Kidney epithelial cell (primary cell): Measurements from ENCODE around the gene SMC1B. TPM values are rescaled to one million over a fixed set of nuclear protein-coding genes. Genes with fewer than 3 reads are reported as not detected.

Experiments
- DNase-seq: peaks from one replicate; pipeline ENCODE4 v3.0.0-alpha.2; 2010; ENCODE audit warnings: low read depth
- H3K27me3 ChIP-seq: 2 replicates; pipeline ENCODE4 v1.6.0; 2011; ENCODE audit warnings: low read length; ENCODE audit not compliant: control insufficient read depth, insufficient read depth
- H3K36me3 ChIP-seq: 2 replicates; pipeline ENCODE4 v1.5.1; 2011; ENCODE audit warnings: low read length; ENCODE audit not compliant: control insufficient read depth, insufficient read depth
- H3K4me3 ChIP-seq: 2 replicates; pipeline ENCODE4 v1.5.1; 2011; ENCODE audit warnings: low read depth, mild to moderate bottlenecking, control low read depth, low read length
- CTCF ChIP-seq: IDR thresholded peaks from 2 replicates; pipeline ENCODE4 v1.5.1; 2011; ENCODE audit warnings: mild to moderate bottlenecking, moderate library complexity, low read length, control low read depth, inconsistent platforms; ENCODE audit not compliant: insufficient read depth, poor library complexity, severe bottlenecking
- total RNA-seq: library from RNA; depleted of rRNA; stranded (reverse); fragments of >200 nt; gene quantifications from 2 replicates; pipeline ENCODE4 v1.2.3, GENCODE V29; 2015

Gene SMC1B
- 0.08 and 0.14 TPM in 2 replicates for total RNA-seq

- Histone ChIP-seq H3K4me3 (peak within 1 kb of the TSS; percentile 41), H3K27me3 (no peaks in the 10 kb centered on the region), H3K36me3 (no peaks in the 10 kb centered on the region)
- peak; percentile 26 for DNase-seq
- TF ChIP-seq CTCF, result no peak
Observed at GRCh38 chr22:45413368-45414211, at the start of gene SMC1B, which contains the start of gene RIBC2. TSS of gene SMC1B (minus strand) at chr22:45413599. CDS start at chr22:45413567, 32 bp downstream. TSS of gene RIBC2 (plus strand) at chr22:45413693. CDS start at chr22:45413887, 194 bp downstream.

GRCh38 chr22:45462034-45462655 is 48.7 kb upstream of the SMC1B start:
- H3K27me3 ChIP-seq, result no peaks in the 10 kb centered on the region
- DNase-seq, result no peak
- no peaks in the 10 kb centered on the region for H3K36me3 ChIP-seq
- TF ChIP-seq CTCF, result no peak
- H3K4me3 ChIP-seq, result no peak overlapping the region

GRCh38 chr22:45460288-45461109 is 47.1 kb upstream of the SMC1B start:
- Histone ChIP-seq H3K27me3 (no peaks in the 10 kb centered on the region), H3K4me3 (no peak overlapping the region), H3K36me3 (no peaks in the 10 kb centered on the region)
- TF ChIP-seq CTCF, result no peak
- DNase-seq, result no peak

- DNase-seq, result no peak
- Histone ChIP-seq H3K27me3 (peaks cover 5% of the 10 kb centered on the region), H3K4me3 (no peak overlapping the region), H3K36me3 (no peaks in the 10 kb centered on the region)
- no peak for TF ChIP-seq CTCF
Observed at GRCh38 chr22:45459235-45459634, 45.8 kb upstream of the SMC1B start.

GRCh38 chr22:45458532-45458931 is 45.1 kb upstream of the SMC1B start:
- TF ChIP-seq CTCF, result no peak
- no peak overlapping the region for H3K4me3 ChIP-seq
- no peak for DNase-seq
- H3K36me3 ChIP-seq, result no peaks in the 10 kb centered on the region
- H3K27me3 ChIP-seq, result peaks cover 7% of the 10 kb centered on the region
